HUDEP-2 (cell line): ENCODE results near the gene DNAH17.

Experiments
- DNase-seq, 76 experiments: peaks; one replicate each; lab custom pipeline; 2025; ENCODE audit not compliant: unreplicated experiment in 76 of 76; lab: John Stamatoyannopoulos, UW

The DNAH17 gene

GRCh38 chr17:78421084-78421533 is 156.1 kb downstream of the DNAH17 start:
- no peak for DNase-seq

GRCh38 chr17:78419970-78420815 is 157.0 kb downstream of the DNAH17 start:
- DNase-seq, result no peak

- no peak for DNase-seq
These were observed 158.7 kb downstream of the DNAH17 start for GRCh38 chr17:78418326-78419026.

- no peak for DNase-seq
These were observed 159.7 kb downstream of the DNAH17 start for GRCh38 chr17:78417531-78417909.

- no peak for DNase-seq
These were observed 160.2 kb downstream of the DNAH17 start for GRCh38 chr17:78416791-78417530.

GRCh38 chr17:78415821-78416711 is 161.1 kb downstream of the DNAH17 start:
- no peak for DNase-seq

- DNase-seq, result no peak
These were observed 162.7 kb downstream of the DNAH17 start for GRCh38 chr17:78414178-78415162.

- peak in 1 of 76 experiments; percentile 7 for DNase-seq
These were observed 164.8 kb downstream of the DNAH17 start for GRCh38 chr17:78412403-78412802.

GRCh38 chr17:78411241-78411857 is 165.8 kb downstream of the DNAH17 start:
- DNase-seq, result no peak

- no peak for DNase-seq
These were observed 167.8 kb downstream of the DNAH17 start for GRCh38 chr17:78409191-78409928.

GRCh38 chr17:78408476-78409050 is 168.6 kb downstream of the DNAH17 start:
- DNase-seq, result no peak

GRCh38 chr17:78407387-78408000 is 169.7 kb downstream of the DNAH17 start:
- no peak for DNase-seq

- DNase-seq, result no peak
These were observed 170.3 kb downstream of the DNAH17 start for GRCh38 chr17:78406920-78407319.

GRCh38 chr17:78406396-78406795 is 170.8 kb downstream of the DNAH17 start:
- no peak for DNase-seq

- no peak for DNase-seq
These were observed 173.4 kb downstream of the DNAH17 start for GRCh38 chr17:78403822-78404221.

GRCh38 chr17:78401891-78402290 is 175.3 kb downstream of the DNAH17 start:
- DNase-seq, result no peak

GRCh38 chr17:78401246-78401645 is 175.9 kb downstream of the DNAH17 start:
- DNase-seq, result no peak
